K562 (cell line): ENCODE measurements around the gene SH3BP5. TPM values are rescaled to one million over a fixed set of nuclear protein-coding genes. Genes with fewer than 3 reads are reported as not detected.

Experiments used
- CHD7 ChIP-seq: fragments of 200-600 bp; sonication (generic); IDR thresholded peaks from one replicate; pipeline ENCODE4 v1.6.1; 2012; ENCODE audit warnings: mild to moderate bottlenecking, low read depth, low read length, inconsistent platforms
- HNRNPUL1 ChIP-seq: fragments of 200-400 bp; formaldehyde crosslinking; IDR thresholded peaks from 2 replicates; pipeline ENCODE4 v1.6.1; 2017; ENCODE audit warnings: low read length
- SP1 ChIP-seq: sonication (generic); formaldehyde crosslinking; IDR thresholded peaks from 2 replicates; pipeline ENCODE4 v1.8.1; 2022; ENCODE audit warnings: mild to moderate bottlenecking, missing genetic modification reagents
- TBL1XR1 ChIP-seq, 2 experiments: IDR thresholded peaks; 2 replicates each; pipeline ENCODE4 v1.6.1; 2012; ENCODE audit warnings: improper control_type of control experiment in 2 of 2, low read length in 2 of 2, mild to moderate bottlenecking in 1 of 2
- ZC3H4 ChIP-seq: sonication (generic); formaldehyde crosslinking; IDR thresholded peaks from 2 replicates; pipeline ENCODE4 v1.9.0; 2021; ENCODE audit warnings: missing genetic modification reagents, borderline replicate concordance
- ZNF274 ChIP-seq: IDR thresholded peaks from 2 replicates; pipeline ENCODE4 v1.6.1; 2011; ENCODE audit warnings: low read depth, mild to moderate bottlenecking, low read length, moderate library complexity, borderline replicate concordance
- polyA plus RNA-seq, 8 experiments: library from polyadenylated mRNA; depleted of rRNA in 4 of 8; stranded (reverse) in 5 of 8; unstranded in 3 of 8; fragments of >200 nt; fragmentation: Nextera tagmentation in 2 of 8; fragmentation: Illumina TruSeq in 1 of 8; extraction: Ambion mirVana in 2 of 8; extraction: Trizol in 1 of 8; gene quantifications; 2 replicates each; pipeline versions ENCODE4 v1.2.1 to v1.2.3, GENCODE V29; 2011 to 2014; ENCODE audit warnings: inconsistent platforms in 1 of 8, missing spikeins in 1 of 8
- total RNA-seq, 7 experiments: library from RNA; depleted of rRNA in 6 of 7; stranded (reverse); fragments of >200 nt in 6 of 7; fragmentation: Illumina TruSeq in 2 of 7; extraction: Trizol in 2 of 7; gene quantifications; 2 replicates each; pipeline versions ENCODE4 v1.2.1 to v1.2.3, GENCODE V29; 2011 to 2021; ENCODE audit warnings: low replicate concordance in 1 of 7

The SH3BP5 gene
- total and polyA plus RNA-seq, 9 of the 15 experiments (the other 6 are each of a cell fraction or from before 2014, with no cell fraction given) = 2.9 to 29.0 (median 14.9) TPM

- TF ChIP-seq CHD7 (no peak), SP1 (CRISPR knock-in tag) (no peak), TBL1XR1 (IDR thresholded peaks at IDR 0.05; ENCODE audit: low read length in 2 of 2) (no peak), ZNF274 (no peak), ZC3H4 (CRISPR knock-in tag) (no peak), HNRNPUL1 (no peak)
Measured at GRCh38 chr3:15321349-15321748, 11.0 kb downstream of the SH3BP5 start (continued).
